Measurements from ENCODE around the gene IMMP1L.

The IMMP1L gene

GRCh38 chr11:31404614-31405013 is 104.8 kb downstream of the IMMP1L start:
- TF ChIP-seq CTCF (IDR thresholded peaks at IDR 0.05; ENCODE audit: extremely low read depth, insufficient read depth, missing control alignments) = no peak
- no peak for DNase-seq (ENCODE audit: low spot score)
- in situ Hi-C loops (cut with MboI; ENCODE audit: low pct_unique_long_range_greater_than_20kb, low sequenced_read_pairs, unreplicated experiment) = no loop called here

GRCh38 chr11:31397239-31397834 is 112.1 kb downstream of the IMMP1L start:
- DNase-seq (ENCODE audit: low spot score) = peak; percentile 17
- in situ Hi-C loops (cut with MboI; ENCODE audit: low pct_unique_long_range_greater_than_20kb, low sequenced_read_pairs, unreplicated experiment) = no loop called here

GRCh38 chr11:31387379-31387778 is 122.0 kb downstream of the IMMP1L start:
- in situ Hi-C loops (cut with MboI; ENCODE audit: low pct_unique_long_range_greater_than_20kb, low sequenced_read_pairs, unreplicated experiment) = no loop called here
- no peak for DNase-seq (ENCODE audit: low spot score)
- TF ChIP-seq CTCF (IDR thresholded peaks at IDR 0.05; ENCODE audit: extremely low read depth, insufficient read depth, missing control alignments) = no peak

More at GRCh38 chr11:31397239-31397834, 112.1 kb downstream of the IMMP1L start:
- TF ChIP-seq CTCF (IDR thresholded peaks at IDR 0.05; ENCODE audit: extremely low read depth, insufficient read depth, missing control alignments) = peak; percentile 56

GRCh38 chr11:31383116-31383515 is 126.3 kb downstream of the IMMP1L start:
- no peak for DNase-seq (ENCODE audit: low spot score)
- no peak for TF ChIP-seq CTCF (IDR thresholded peaks at IDR 0.05; ENCODE audit: extremely low read depth, insufficient read depth, missing control alignments)
- in situ Hi-C loops (cut with MboI; ENCODE audit: low pct_unique_long_range_greater_than_20kb, low sequenced_read_pairs, unreplicated experiment) = no loop called here
